HG03469 (cell line): Measurements from ENCODE around the gene SLCO2A1.
"Not testable (repeated sequence)": the region's sequence is repeated elsewhere in the genome, so short reads cannot be mapped to it uniquely, and the experiment has no call there.

Experiments used
- ATAC-seq: cut with Tn5 transposase; IDR thresholded peaks from one replicate; pipeline ENCODE4 v1.9.1; 2021; ENCODE audit warnings: mild to moderate bottlenecking, moderate library complexity, moderate number of reproducible peaks; ENCODE audit not compliant: unreplicated experiment

SLCO2A1 gene

DNA sequence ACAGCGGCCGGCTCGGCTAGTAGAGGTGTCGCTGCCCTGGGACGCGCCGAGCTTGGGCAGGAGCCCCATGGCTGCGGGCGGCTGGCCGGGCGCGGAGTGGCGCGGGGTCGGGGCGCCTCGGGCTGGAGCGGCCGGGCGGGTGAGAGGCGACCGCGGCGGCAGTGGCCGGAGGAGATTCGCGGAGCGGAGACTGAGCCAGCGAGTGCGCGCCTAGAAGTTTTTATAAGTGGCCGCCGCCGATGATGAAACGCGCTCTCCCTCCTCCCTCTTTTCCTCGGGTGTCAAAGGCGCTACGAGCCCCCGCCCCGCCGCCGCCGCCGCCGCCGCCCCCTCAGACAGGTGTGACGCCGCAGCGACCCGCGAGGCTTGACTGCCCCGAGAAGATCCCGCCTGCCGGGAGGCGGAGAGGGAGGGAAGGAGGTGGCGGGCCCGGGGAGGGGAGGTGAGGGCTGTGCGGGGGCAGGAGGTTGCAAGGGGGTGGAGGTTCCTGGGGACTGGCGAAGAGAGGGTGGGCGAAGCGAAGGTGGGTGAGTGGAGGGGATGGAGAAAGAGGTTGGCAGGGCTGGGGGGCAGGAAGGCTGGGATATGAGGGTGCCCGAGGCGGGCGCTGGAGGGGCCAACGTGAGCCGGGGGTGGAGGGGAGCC, at the start of gene SLCO2A1:
Gene SLCO2A1 (minus strand): TSS at position 192 of the 645 bp plus-strand sequence. CDS start 123 bp downstream, at position 69.
- no peak for ATAC-seq

DNA sequence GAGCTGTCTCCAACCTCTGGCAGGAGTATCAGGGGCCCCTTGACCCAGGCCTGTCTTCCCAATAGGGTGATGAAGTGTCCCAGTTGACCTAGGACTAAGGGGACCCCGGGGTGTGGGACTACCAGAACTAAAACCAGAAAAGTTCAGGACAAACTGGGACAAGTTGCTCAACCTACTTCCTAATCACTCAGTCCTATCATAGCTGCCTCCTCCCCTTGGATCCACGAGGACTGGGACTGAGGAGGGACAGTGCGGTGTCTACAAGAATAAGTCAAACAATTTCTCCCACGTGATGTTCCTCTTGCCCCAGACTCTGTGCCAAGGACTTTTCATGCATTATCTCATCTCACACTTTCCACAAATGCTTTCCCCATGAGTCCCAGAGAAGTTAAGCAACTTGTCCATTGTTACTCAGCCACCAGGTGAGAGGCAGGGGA, 49.4 kb upstream of the SLCO2A1 start:
- ATAC-seq: no peak

DNA sequence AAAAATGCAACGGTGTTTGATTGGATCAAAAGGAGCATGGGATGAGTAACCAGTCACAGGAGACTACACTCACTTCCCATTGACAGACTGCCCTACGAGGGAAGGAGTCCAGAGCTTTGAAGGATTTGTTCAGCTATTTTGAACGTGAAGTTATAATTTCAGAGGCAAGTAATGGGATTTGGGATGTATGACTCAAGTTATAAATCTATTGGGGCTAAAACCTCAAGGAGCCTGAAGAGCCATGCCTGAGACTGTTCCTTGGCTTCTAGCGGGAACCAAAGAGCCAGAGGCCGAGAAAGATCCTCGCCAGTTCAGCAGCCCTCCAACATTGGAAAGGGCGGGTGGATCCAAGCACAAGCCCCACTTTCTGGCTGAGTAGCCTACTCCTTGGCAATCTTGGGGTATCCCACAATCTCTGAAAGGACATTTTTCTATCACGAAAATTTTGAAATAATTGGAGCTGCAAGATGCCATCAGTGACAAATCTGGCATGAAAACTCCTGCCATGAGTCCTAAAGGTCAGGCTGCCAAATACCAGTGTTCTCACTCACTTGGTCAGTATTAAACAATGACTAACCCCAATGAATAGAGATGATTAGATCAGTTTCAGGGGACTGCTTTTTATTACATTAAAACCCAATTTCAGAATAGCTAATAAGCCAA, 48.6 kb upstream of the SLCO2A1 start:
- ATAC-seq: no peak

DNA sequence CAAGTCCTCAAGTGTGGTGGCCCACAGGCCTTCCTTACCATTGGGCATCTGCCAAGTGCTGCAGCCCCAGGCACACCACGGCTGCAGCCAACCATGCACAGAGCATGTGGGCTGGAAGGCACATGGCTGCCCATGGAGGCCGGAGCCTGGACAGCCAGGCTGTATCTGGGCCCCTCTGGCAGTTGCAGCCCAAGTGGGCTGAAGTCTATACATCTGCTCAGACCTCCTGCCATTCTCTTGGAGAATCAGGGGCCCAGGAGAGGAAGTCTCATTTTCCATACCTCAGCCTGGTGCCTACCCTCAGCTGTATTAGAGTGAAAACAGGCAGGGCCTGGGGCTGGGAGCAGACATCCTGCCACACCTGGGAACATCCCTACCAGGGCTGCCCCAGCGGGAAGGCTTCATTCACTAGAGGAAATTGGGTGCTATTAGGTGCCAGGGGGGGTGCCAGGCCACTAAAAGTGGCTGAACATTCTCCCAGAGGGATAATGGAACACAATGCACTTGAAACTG, 48.0 kb upstream of the SLCO2A1 start:
- ATAC-seq: no peak

DNA sequence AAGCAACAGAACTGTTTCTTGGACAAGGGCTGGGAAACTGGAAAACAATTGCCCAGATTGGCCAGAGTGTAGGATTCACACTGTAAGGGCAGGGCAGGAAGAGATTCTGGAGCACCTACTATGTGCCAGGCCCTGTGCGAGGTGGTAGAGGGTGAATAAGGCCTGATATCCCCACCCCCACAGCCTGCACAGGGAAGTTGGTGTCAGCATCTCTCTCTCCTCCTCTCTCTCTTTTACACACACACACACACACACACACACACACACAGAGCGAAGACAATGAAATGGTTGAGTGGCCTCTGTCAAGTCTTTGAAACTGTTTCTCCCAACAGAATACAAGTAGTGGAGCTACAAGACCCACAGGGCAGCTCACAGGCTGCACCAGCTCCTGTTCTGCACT, 47.1 kb upstream of the SLCO2A1 start:
- ATAC-seq: no peak

DNA sequence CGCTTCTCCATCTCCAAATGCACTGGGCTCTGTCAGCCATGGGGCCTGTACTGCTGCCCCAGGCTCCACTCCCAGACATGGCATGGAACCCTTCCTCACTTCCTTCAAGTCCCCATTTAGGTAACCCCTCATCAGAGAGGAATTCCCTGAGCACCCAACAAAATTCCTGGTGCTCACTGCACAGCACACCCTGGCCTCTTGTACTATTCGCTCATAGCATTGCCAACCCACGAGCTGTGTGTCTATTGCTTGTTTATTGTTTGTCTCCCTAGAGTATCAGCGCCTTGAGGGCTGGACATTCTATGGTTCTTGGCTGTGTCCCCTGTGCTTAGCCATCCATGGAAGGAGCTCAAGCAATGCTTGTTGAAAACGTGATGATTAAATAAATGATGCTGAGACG, 46.1 kb upstream of the SLCO2A1 start:
- ATAC-seq: no peak

DNA sequence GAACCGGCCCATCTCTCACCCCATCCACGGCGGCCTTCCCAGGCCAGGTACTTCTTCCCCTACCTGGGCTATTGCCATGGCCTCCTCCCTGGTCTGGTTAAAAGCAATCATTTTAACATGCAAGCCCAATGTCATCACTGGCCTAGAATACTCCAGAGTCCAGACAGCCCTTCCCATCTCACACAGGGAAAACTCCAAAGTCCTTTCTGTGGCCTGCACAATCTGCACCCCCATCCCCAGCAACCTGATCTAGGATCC, 45.8 kb upstream of the SLCO2A1 start:
- no peak for ATAC-seq

DNA sequence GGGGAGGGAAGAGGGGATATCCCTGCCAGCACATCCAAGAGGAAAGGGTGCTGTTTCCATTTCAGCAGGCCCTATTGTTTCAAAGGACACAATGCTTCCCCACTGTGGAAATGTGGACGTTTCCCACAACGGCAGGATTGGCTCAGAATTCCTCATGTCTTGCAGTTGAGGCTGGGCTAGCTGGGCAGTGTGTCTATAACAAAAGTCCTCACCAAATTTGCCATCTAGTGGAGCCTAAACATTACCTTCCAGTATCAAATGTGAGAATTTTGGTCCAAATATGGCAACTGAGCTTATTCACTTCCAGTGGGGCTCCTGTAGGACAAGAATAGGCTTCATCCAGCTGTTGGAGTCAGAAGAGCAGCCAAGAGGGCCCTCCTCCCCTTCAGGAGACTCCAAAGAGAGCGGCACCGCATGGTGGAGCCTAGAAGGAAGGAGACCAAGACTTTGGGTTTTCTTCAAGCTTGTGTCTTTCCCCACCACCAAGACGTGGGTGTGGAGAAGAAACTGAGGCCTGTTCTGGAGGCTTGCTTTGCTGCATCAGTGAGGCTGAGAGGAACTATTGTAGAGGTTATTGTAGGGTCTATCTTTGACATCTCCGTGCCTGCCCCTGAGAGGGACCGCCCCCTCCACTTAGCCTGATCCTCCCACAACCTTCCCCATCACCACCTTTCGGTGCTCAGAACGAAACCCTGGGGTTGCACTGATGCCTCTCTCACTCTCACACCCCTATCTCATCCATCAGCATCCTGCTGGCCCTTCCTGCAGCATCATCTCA, 45.3 kb upstream of the SLCO2A1 start:
- ATAC-seq: no peak

DNA sequence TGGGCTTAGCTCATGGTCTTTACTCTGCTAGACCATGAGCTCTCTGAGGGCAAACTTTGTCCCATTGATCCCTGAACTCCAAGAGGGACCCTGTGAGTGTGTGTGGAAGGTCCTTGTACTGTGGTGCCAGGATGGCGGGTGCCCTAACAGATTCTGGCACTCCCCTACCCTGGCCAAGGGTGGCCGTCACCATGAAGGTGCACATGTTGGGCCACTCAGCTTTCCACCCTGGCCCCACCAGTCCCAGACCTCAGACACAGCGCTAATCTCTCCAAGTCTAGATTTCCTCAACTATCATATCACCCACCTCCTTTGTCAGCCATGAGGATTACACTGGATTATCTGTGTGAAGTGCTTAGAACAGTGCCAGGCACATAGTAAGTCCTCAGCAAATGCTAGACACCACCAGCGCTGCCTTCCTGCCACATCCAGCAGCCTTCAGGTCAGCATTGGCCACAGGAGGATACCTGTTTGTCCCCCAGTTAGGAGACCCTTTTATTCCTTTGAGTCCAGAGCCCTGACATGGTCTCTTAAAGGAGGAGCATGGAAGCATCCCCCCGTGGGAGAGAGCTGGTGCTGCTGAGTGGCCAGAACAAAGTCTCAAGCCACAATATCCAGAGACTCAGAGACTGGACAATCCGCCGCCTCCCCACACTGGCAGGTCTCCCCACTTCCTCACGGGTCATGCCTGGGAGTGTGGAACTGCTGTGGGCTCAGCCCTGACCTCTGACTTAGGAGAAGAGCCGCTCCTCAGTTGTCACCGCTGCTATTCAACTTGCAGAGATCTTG, 44.5 kb upstream of the SLCO2A1 start:
- no peak for ATAC-seq

DNA sequence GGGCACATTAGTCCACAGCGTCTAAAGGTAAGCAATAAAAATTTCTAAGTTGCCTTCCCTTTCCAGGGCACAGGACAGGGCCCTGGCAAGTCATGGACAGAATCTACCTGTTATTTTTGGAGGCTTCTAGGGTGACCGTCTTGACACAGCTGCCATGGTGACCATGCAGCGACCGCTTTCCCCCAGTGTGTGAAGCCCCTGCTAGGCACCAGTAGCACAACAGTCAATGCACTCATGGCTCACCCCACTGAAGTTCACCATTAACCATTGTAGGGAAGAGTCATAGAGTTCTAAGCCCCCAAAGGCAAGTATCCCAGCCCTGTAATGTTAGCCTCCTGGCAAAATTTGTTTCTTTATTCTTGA, 43.8 kb upstream of the SLCO2A1 start:
- no peak for ATAC-seq

DNA sequence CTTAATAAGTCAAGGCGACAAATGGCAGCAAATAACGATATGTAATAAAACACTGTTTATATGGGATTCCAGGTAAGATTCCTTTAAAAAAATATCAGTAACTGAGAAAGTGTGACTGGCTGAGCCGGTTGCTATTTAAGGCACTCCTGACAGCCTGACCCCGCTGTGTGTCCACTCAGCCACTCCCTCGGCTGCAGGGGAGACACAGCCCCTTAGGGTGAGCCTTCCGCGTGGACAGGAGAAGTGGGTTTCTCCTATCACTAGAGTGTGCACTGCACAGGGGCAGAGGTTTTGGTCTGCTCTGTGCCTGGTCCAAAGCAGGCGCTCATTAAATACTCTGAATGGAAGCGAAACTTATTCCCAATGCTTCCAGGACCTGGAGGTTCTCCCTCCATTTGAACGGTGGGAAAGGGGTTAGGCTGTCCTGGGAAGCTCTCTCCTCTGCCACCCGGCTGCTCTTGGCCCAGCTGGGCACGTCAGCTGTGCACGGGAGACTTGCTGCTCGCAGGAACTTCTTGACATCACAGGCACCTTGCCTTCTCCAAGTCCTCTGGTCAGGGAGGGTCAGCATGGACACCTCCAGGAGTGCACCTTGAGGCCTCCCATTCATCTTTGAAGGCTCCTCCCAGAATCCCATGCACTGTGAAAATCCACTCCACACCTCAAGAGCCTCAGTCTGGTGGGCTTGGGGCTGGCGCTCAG, 43.3 kb upstream of the SLCO2A1 start:
- ATAC-seq: no peak

DNA sequence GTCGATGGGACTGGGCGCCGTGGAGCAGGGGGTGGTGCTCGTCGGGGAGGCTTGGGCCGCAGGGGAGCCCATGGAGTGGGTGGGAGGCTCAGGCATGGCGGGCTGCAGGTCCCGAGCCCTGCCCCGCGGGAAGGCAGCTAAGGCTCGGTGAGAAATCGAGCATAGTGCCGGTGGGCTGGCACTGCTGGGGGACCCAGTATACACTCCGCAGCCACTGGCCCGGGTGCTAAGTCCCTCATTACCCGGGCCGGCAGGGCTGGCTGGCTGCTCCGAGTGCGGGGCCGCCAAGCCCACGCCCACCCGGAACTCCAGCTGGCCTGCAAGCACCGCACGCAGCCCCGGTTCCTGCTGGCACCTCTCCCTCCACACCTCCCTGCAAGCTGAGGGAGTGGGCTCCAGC, 40.6 kb upstream of the SLCO2A1 start:
- not testable (repeated sequence) for ATAC-seq

DNA sequence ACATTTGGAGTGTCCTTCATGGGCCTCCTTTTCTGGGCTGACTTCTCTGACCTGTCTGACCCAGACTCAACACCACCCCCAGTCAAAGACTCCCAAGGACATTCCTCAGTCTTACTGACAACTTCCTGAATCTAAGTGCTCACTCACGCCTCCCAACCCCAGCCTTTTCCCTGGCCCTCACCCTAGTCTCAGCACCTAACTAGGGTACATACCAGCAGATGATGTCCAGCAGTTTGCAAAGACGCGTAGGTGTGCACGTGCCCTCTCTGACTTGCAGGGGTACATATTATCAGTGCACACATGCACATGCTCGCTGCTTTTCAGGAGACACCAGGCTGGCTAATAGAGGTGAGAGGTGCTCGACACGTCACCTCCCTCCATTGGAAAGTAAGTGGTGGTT, 38.7 kb upstream of the SLCO2A1 start:
- no peak for ATAC-seq

DNA sequence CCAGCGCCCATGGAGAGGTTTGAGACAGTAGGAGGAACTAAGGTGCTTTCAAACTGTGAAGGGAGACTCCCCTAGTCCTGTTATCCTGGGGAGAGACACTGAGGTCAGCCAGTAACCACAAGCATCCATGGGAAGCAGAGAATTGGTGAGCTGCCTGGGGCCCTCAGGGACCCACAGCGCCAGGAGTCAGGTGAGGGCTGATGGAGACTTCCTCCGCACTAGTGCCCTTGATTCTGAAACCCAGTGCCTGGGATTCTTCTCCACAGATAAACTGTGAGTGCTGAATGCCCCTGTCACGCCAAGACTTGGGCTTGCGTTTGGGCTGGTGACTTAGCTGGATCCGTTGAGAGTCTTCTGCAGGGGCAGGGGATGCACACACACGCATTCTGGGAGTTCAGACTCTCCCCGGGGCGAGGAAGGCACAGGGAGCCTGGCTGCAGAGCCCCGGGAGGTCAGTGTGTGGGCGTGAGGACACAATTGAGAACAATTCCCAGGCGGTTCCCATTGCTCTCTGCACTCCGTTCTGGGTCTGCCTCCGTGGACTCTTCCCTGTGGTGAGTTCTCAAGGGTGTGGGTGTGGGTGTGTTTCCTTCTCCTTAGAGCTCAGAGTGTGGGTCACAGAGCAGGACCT, 37.9 kb upstream of the SLCO2A1 start:
- ATAC-seq: no peak

DNA sequence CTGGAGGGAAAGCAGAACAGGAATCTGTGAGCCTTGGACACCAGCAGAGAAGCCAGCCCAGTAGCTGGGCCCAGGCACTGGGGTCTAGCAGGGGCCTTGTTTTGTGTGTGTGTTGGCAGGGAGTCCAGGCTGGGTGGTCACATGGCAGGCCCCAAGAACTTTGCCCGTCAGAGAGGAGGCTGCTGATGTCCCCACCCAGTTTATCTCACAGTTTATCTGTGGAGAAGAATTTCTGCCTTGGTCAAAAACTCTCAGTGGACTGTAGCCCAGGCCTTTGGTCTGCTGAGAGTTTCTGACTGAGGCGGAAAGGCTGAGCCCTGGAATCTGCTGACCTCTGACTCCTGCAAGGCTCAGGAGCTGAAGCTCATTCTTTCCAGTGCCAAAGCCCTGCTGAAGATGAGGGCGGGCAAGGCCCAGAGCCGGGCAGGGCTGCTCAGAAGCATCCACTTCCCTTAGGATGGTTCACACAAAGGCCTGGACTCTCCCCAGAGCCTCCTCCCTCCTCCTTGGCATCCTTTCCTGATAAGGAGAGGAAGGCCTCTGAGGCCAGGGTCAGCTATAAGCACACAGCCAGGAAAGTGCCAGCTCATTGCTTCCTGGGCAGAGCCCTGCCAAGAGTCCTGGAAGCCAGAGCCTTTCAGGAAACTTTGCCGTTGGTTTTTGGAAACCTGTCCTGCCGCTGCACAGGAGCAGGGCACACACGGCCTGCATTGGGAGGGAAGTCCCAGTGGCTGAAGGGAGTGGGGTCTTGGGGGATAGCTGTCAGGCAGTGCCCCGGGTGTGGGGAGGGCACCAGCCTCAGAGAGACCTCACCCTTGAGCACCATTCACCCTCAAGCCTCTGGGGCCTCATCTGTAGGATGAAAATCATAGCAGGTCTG, 37.2 kb upstream of the SLCO2A1 start:
- ATAC-seq: no peak

DNA sequence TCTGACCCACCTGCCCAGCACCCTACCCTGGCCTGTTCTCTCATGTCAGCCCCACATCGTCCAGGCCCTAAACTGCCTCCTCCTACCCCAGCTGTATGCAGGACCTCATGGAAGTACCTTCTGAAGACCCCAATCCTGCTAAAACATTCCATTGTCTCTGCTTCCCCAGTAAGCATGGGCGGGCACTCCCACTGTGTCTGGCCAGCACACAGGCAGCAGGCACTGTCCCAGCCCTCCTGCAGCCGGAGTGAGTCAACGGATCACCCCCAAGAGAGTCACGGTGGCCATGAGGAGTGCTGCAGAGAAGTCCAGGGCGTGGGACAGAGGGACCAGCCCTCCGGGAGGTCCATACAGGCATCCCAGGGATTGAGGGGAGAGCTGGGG, 36.4 kb upstream of the SLCO2A1 start:
- ATAC-seq: no peak

DNA sequence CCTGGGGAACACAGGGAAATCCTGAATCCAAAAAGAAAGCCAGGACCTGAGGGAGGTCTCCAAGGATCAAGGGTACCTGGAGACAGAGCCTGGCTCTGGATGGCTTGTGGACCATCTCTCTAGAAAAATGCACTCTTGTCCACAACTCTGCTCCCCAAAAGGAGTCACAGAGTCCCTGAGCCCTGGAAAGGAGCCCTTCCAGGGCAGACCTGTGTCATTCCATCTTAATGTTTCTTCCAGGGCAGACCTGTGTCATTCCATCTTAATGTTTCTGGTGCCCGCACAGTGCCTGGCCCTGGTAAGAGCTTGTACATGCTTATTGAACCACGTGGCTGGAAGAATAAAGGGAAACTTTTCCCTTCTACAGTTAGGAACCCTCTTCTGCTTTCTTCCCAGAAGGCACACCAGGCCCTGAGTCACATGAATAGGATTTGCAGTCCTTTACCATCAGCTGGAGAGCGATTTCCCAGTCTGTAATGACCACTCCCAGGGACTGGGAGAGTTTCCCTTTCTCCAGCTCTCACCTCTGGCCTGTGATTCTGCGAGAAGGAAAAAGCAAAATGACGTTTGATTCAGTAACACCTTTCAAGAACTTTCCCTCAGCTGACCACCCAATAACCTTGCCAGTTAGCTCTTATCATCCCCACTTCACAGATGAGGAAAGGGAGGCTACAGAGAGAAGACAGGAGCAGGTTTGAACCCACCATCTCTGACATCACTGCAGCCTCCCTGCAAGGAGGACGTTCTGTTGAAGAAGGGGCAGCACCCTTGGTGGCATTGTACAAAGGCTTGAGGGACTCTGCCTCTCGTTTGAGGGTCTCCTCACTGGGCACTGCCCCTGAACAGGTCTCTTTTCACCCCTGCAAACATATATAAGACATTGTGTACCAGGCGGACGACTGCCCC, 35.8 kb upstream of the SLCO2A1 start:
- no peak for ATAC-seq

DNA sequence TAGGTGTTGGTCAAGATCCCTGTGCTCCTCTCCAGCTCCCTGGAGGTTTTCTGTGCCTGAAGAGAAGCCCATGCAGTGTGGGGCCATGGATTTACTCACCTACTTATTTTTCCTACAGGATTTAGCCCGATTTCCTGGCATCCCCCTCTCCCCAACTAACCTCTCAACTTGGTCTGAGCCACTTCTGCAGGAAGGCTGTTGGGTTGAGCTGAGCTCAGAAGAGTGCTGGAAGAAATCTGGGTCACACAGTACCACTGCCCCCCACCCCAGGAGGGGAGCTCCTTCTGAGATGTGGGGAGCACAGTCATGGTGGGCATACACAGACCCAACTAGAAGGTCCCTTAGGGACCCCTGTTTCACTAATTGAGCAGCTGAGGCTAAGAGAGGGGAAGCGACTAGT, 34.4 kb upstream of the SLCO2A1 start:
- ATAC-seq: no peak
